ENCODE results near the gene MDP1. TPM values are rescaled to one million over a fixed set of nuclear protein-coding genes. Genes with fewer than 3 reads are reported as not detected.

MDP1 gene
- total RNA-seq, 1 experiment from 2014 or later, result 12.6 TPM

DNA sequence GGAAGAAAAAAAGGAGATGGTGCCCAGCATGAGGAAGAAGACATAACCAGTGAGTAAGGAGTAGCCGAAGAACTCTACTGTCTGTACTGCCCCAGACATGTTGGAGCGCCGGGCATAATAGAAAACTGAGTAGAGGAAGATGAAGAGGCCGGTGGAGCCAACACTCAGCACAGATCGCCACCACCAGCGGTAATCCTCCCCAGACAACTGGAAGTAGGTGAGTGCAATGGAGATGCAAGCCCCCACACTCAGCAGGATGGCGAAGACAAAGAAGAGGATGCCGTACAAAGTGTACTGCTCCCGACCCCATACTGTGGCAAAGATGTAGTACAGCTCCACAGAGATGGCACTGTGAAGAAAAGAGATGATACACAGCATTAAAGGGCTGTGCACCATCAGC is 26.4 kb downstream of the MDP1 start:
- ChIA-PET POLR2A (interaction anchor here (0.9 to 1.7 kb wide), 6 partner anchors 19 to 75 kb away, joined by 4 to 11 read pairs (median 7); partner anchors contain the start of genes CHMP4A, DCAF11, IRF9 and MDP1), CTCF (interaction anchor here (0.9 to 3.3 kb wide), 7 partner anchors 24 to 75 kb away, joined by 3 to 24 read pairs (median 6); partner anchors contain the start of genes CHMP4A, DCAF11, IRF9 and NRL)
- DNase-seq (ENCODE audit: low spot score), result no peak
- Mint-ChIP-seq H3K27ac (no peak overlapping the region; the same call in 1 of the 2 replicates), H3K27me3 (ENCODE audit: low read depth) (no peaks in the 10 kb centered on the region), H3K9me3 (no peaks in the 10 kb centered on the region), H3K4me1 (peaks cover 18% of the 10 kb centered on the region), H3K4me3 (peak overlapping the region; percentile 89), H3K36me3 (peaks cover 31% of the 10 kb centered on the region)
- ATAC-seq, result no peak
- no peak for TF ChIP-seq ZNF232 (CRISPR knock-in tag; IDR thresholded peaks at IDR 0.05)
- no peak for TF ChIP-seq TP53 (CRISPR knock-in tag; IDR thresholded peaks at IDR 0.05)
- TF ChIP-seq NR1H2 (CRISPR knock-in tag; IDR thresholded peaks at IDR 0.05), result no peak
- TF ChIP-seq CREB1 (CRISPR knock-in tag; IDR thresholded peaks at IDR 0.05), result no peak
- no peak for TF ChIP-seq JAZF1 (CRISPR knock-in tag; IDR thresholded peaks at IDR 0.05)
- no peak for TF ChIP-seq TEAD1 (CRISPR knock-in tag; IDR thresholded peaks at IDR 0.05)
- TF ChIP-seq ZNF317 (CRISPR knock-in tag; IDR thresholded peaks at IDR 0.05; ENCODE audit: borderline replicate concordance, low read depth), result no peak
- TF ChIP-seq, protein P1, sequence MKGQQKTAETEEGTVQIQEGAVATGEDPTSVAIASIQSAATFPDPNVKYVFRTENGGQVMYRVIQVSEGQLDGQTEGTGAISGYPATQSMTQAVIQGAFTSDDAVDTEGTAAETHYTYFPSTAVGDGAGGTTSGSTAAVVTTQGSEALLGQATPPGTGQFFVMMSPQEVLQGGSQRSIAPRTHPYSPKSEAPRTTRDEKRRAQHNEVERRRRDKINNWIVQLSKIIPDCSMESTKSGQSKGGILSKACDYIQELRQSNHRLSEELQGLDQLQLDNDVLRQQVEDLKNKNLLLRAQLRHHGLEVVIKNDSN (CRISPR knock-in tag; IDR thresholded peaks at IDR 0.05), result no peak
- no peak for TF ChIP-seq ZMAT4 (CRISPR knock-in tag; IDR thresholded peaks at IDR 0.05)
- TF ChIP-seq, protein P2, sequence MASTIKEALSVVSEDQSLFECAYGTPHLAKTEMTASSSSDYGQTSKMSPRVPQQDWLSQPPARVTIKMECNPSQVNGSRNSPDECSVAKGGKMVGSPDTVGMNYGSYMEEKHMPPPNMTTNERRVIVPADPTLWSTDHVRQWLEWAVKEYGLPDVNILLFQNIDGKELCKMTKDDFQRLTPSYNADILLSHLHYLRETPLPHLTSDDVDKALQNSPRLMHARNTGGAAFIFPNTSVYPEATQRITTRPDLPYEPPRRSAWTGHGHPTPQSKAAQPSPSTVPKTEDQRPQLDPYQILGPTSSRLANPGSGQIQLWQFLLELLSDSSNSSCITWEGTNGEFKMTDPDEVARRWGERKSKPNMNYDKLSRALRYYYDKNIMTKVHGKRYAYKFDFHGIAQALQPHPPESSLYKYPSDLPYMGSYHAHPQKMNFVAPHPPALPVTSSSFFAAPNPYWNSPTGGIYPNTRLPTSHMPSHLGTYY (CRISPR knock-in tag; IDR thresholded peaks at IDR 0.05), result no peak
- TF ChIP-seq ESRRA (CRISPR knock-in tag; IDR thresholded peaks at IDR 0.05; ENCODE audit: borderline replicate concordance), result no peak
- TF ChIP-seq, protein P3, sequence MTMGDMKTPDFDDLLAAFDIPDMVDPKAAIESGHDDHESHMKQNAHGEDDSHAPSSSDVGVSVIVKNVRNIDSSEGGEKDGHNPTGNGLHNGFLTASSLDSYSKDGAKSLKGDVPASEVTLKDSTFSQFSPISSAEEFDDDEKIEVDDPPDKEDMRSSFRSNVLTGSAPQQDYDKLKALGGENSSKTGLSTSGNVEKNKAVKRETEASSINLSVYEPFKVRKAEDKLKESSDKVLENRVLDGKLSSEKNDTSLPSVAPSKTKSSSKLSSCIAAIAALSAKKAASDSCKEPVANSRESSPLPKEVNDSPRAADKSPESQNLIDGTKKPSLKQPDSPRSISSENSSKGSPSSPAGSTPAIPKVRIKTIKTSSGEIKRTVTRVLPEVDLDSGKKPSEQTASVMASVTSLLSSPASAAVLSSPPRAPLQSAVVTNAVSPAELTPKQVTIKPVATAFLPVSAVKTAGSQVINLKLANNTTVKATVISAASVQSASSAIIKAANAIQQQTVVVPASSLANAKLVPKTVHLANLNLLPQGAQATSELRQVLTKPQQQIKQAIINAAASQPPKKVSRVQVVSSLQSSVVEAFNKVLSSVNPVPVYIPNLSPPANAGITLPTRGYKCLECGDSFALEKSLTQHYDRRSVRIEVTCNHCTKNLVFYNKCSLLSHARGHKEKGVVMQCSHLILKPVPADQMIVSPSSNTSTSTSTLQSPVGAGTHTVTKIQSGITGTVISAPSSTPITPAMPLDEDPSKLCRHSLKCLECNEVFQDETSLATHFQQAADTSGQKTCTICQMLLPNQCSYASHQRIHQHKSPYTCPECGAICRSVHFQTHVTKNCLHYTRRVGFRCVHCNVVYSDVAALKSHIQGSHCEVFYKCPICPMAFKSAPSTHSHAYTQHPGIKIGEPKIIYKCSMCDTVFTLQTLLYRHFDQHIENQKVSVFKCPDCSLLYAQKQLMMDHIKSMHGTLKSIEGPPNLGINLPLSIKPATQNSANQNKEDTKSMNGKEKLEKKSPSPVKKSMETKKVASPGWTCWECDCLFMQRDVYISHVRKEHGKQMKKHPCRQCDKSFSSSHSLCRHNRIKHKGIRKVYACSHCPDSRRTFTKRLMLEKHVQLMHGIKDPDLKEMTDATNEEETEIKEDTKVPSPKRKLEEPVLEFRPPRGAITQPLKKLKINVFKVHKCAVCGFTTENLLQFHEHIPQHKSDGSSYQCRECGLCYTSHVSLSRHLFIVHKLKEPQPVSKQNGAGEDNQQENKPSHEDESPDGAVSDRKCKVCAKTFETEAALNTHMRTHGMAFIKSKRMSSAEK (CRISPR knock-in tag; IDR thresholded peaks at IDR 0.05; ENCODE audit: borderline replicate concordance), result no peak

DNA sequence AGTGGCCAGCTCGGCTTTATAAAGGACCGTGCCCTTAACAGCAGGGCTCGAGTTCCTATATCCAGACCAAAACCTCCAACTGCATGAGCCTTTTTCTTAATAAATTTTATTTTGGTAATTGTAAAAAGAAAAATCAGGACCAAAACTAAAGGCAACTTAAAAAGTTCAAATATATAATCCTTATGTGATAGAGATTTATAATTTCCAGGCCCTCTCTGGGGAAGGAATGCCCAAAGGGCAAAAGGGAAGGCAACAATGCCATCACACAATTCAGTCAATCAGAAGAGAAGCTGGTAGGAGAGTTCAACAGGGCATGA is 26.8 kb downstream of the MDP1 start:
- H3K27me3 Mint-ChIP-seq (ENCODE audit: low read depth), result no peaks in the 10 kb centered on the region
- POLR2A ChIA-PET, result interaction anchor here (0.9 to 1.7 kb wide), 6 partner anchors 20 to 74 kb away, joined by 4 to 11 read pairs (median 7); partner anchors contain the start of genes CHMP4A, DCAF11, IRF9 and MDP1

More for the DNA sequence above, 26.8 kb downstream of the MDP1 start:
- Mint-ChIP-seq H3K36me3 (peaks cover 31% of the 10 kb centered on the region), H3K4me3 (peak overlapping the region; percentile 89), H3K4me1 (peaks cover 16% of the 10 kb centered on the region), H3K27ac (no peak overlapping the region; the same call in 1 of the 2 replicates), H3K9me3 (no peaks in the 10 kb centered on the region)
- TF ChIP-seq ETV6 (CRISPR knock-in tag; IDR thresholded peaks at IDR 0.05) (no peak), STAT6 (CRISPR knock-in tag; conservative IDR thresholded peaks at IDR 0.05; ENCODE audit: low read depth) (no peak)
- CTCF ChIA-PET, result interaction anchor here (0.9 to 3.3 kb wide), 9 partner anchors 17 to 243 kb away, joined by 3 to 24 read pairs (median 4); partner anchors contain the start of genes CHMP4A, DCAF11, IRF9 and NRL
- ATAC-seq (no peak), DNase-seq (ENCODE audit: low spot score) (no peak)

All from WTC11 (cell line).